GM12878 (cell line): Measurements from ENCODE around the gene LYRM4.

ENCODE experiments used
- CTCF ChIP-seq, 3 experiments: IDR thresholded peaks in 2 of 3; conservative IDR thresholded peaks in 1 of 3; 2 replicates each; pipeline ENCODE4 v1.5.1; 2011; ENCODE audit warnings: low read depth in 3 of 3, low read length in 3 of 3, mild to moderate bottlenecking in 3 of 3, control low read depth in 2 of 3, moderate library complexity in 2 of 3, inconsistent platforms in 1 of 3, mixed read lengths in 1 of 3; ENCODE audit not compliant: control insufficient read depth in 2 of 3, insufficient read depth in 1 of 3; ENCODE audit errors: extremely low read depth in 1 of 3
- TAF1 ChIP-seq: IDR thresholded peaks from 2 replicates; pipeline ENCODE4 v1.6.1; 2011; ENCODE audit warnings: mild to moderate bottlenecking, low read depth, low read length, borderline replicate concordance
- TCF12 ChIP-seq: IDR thresholded peaks from 2 replicates; pipeline ENCODE4 v1.6.1; 2011; ENCODE audit warnings: low read depth, mild to moderate bottlenecking, low read length

- TF ChIP-seq TAF1, result no peak
- TF ChIP-seq TCF12, result no peak
- TF ChIP-seq CTCF (IDR thresholded peaks at IDR 0.05 in 2 of 3, conservative IDR thresholded peaks at IDR 0.05 in 1 of 3; ENCODE audit: control insufficient read depth in 2 of 3, extremely low read depth in 1 of 3, insufficient read depth in 1 of 3, low read depth in 3 of 3, low read length in 3 of 3), result no peak
Measured at GRCh38 chr6:5139828-5140771, 120.7 kb downstream of the LYRM4 start.
